Measurements from ENCODE around the gene PPCDC. TPM values are rescaled to one million over a fixed set of nuclear protein-coding genes. Genes with fewer than 3 reads are reported as not detected.

PPCDC gene
- total RNA-seq, 2 donors from 2014 or later = 15.9 to 24.5 TPM

DNA sequence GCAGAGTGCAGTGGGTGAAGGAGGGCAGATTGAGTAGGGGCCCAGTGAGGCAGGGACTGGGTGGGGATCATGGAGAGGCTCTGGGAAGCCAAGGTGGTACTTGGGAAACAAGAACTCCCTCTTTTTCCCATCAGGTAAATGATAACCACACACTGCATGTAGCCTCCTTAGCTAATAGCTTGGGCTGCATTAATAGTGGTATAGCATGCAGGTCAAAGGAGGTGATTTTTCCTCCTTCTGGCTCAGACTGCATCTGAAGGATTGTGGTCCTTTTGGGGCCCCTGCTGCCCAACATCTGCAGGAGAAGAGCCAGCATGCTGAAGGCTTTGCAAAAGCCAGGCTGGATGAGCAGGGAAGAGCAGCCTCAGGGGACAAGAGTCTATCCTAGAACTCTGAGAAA, 45.4 kb downstream of the PPCDC start:
- TF ChIP-seq, protein P1, sequence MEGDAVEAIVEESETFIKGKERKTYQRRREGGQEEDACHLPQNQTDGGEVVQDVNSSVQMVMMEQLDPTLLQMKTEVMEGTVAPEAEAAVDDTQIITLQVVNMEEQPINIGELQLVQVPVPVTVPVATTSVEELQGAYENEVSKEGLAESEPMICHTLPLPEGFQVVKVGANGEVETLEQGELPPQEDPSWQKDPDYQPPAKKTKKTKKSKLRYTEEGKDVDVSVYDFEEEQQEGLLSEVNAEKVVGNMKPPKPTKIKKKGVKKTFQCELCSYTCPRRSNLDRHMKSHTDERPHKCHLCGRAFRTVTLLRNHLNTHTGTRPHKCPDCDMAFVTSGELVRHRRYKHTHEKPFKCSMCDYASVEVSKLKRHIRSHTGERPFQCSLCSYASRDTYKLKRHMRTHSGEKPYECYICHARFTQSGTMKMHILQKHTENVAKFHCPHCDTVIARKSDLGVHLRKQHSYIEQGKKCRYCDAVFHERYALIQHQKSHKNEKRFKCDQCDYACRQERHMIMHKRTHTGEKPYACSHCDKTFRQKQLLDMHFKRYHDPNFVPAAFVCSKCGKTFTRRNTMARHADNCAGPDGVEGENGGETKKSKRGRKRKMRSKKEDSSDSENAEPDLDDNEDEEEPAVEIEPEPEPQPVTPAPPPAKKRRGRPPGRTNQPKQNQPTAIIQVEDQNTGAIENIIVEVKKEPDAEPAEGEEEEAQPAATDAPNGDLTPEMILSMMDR (conservative IDR thresholded peaks at IDR 0.05) = no peak
- Histone ChIP-seq H3K9me3 (ENCODE audit: control insufficient read depth, low read length) (peaks cover 33% of the 10 kb centered on the region), H3K27ac (ENCODE audit: low read depth, low read length) (no peak overlapping the region), H3K27me3 (ENCODE audit: control insufficient read depth, insufficient read depth, low read length, poor library complexity, severe bottlenecking) (no peaks in the 10 kb centered on the region), H3K9ac (ENCODE audit: extremely low read depth, low read length, poor library complexity, severe bottlenecking) (no peak overlapping the region), H3K4me1 (ENCODE audit: control insufficient read depth, insufficient read depth, low read length) (peaks cover 4% of the 10 kb centered on the region), H3K36me3 (ENCODE audit: control insufficient read depth, insufficient read depth, low read length) (no peaks in the 10 kb centered on the region), H3K4me3 (ENCODE audit: low read length) (no peak overlapping the region)
- Mint-ChIP-seq H3K4me1 (peaks cover 9% of the 10 kb centered on the region), H3K27me3 (ENCODE audit: insufficient read depth) (peaks cover 17% of the 10 kb centered on the region), H3K36me3 (ENCODE audit: low read depth) (peaks cover 5% of the 10 kb centered on the region), H3K27ac (no peak overlapping the region), H3K9me3 (peaks cover 33% of the 10 kb centered on the region), H3K4me3 (no peak overlapping the region)
- DNase-seq = no peak

DNA sequence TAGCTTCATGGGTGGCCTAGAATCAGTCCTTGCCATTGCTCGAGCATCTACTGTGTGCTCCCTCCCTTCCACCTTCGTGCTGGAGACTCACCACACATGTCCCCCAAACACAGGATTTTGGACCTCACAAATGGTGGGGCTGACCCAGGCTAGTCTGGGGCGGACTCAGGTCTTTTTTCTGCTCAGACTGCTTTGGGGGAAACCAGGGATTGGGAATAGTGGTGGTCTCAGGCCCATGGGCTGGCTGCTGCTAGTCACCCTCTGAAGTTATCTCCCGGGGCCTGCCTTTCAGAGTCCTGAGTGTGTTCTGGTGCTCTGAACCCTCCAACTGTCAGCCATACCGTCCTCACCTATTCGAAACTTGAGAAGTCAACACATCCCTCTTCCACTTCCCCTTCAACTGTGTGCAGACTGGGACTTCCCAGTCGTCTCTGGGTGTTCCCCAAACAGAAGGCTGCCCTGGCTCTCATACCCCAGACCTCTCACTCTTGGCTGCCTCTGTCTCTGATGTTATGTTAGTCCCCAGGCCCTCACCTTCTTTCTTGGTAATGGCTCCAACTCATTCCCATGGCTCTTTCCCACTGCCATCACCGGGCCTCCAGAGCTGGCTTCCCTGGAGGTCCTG, 46.0 kb downstream of the PPCDC start:
- H3K36me3 ChIP-seq (ENCODE audit: control insufficient read depth, insufficient read depth, low read length) = no peaks in the 10 kb centered on the region
- TF ChIP-seq, protein P1 (conservative IDR thresholded peaks at IDR 0.05) = no peak
- H3K27ac ChIP-seq (ENCODE audit: low read depth, low read length) = no peak overlapping the region

GRCh38 chr15:75070674-75071073, 47.3 kb downstream of the PPCDC start:
- Mint-ChIP-seq H3K9me3 (peaks cover 39% of the 10 kb centered on the region), H3K4me3 (no peak overlapping the region), H3K36me3 (ENCODE audit: low read depth) (peaks cover 5% of the 10 kb centered on the region), H3K27me3 (ENCODE audit: insufficient read depth) (peaks cover 20% of the 10 kb centered on the region), H3K27ac (no peak overlapping the region), H3K4me1 (peaks cover 2% of the 10 kb centered on the region)
- no peak overlapping the region for H3K9ac ChIP-seq (ENCODE audit: extremely low read depth, low read length, poor library complexity, severe bottlenecking)
- H3K27ac ChIP-seq (ENCODE audit: low read depth, low read length) = no peak overlapping the region
- H3K4me3 ChIP-seq (ENCODE audit: low read length) = no peak overlapping the region
- no peaks in the 10 kb centered on the region for H3K36me3 ChIP-seq (ENCODE audit: control insufficient read depth, insufficient read depth, low read length)
- 83 to 86% methylated on average over 3 to 4 of the region's 4 CpGs for WGBS, 2 experiments (ENCODE audit: insufficient coverage in 1 of 2, insufficient read length in 1 of 2)
- no peaks in the 10 kb centered on the region for H3K4me1 ChIP-seq (ENCODE audit: control insufficient read depth, insufficient read depth, low read length)
- H3K9me3 ChIP-seq (ENCODE audit: control insufficient read depth, low read length) = peaks cover 43% of the 10 kb centered on the region
- no peak for DNase-seq
- H3K27me3 ChIP-seq (ENCODE audit: control insufficient read depth, insufficient read depth, low read length, poor library complexity, severe bottlenecking) = no peaks in the 10 kb centered on the region
- TF ChIP-seq, protein P1 (conservative IDR thresholded peaks at IDR 0.05) = no peak

More for the DNA sequence above, 46.0 kb downstream of the PPCDC start:
- Mint-ChIP-seq H3K27ac (no peak overlapping the region), H3K27me3 (ENCODE audit: insufficient read depth) (peaks cover 17% of the 10 kb centered on the region), H3K36me3 (ENCODE audit: low read depth) (peaks cover 5% of the 10 kb centered on the region), H3K4me1 (peaks cover 9% of the 10 kb centered on the region), H3K9me3 (peaks cover 37% of the 10 kb centered on the region), H3K4me3 (no peak overlapping the region)
- DNase-seq = no peak
- WGBS, 2 experiments (ENCODE audit: insufficient coverage in 1 of 2, insufficient read length in 1 of 2) = 91 to 92% methylated on average over 4 to 8 of the region's 8 CpGs
- H3K9me3 ChIP-seq (ENCODE audit: control insufficient read depth, low read length) = peaks cover 33% of the 10 kb centered on the region
- H3K4me3 ChIP-seq (ENCODE audit: low read length) = no peak overlapping the region
- peaks cover 3% of the 10 kb centered on the region for H3K4me1 ChIP-seq (ENCODE audit: control insufficient read depth, insufficient read depth, low read length)
- H3K27me3 ChIP-seq (ENCODE audit: control insufficient read depth, insufficient read depth, low read length, poor library complexity, severe bottlenecking) = no peaks in the 10 kb centered on the region
- H3K9ac ChIP-seq (ENCODE audit: extremely low read depth, low read length, poor library complexity, severe bottlenecking) = no peak overlapping the region
